Mesodermal cell (in vitro differentiated cells): ENCODE results near the gene IMPA2.
A peak's percentile ranks its signal among the peaks of the same experiment; 100 is the strongest.
"Not testable (repeated sequence)": the region's sequence is repeated elsewhere in the genome, so short reads cannot be mapped to it uniquely, and the experiment has no call there.

ENCODE experiments used
- H3K27ac ChIP-seq: 2 replicates; pipeline ENCODE4 v1.7.0; 2013; ENCODE audit warnings: mild to moderate bottlenecking, low read depth, low read length, moderate library complexity; ENCODE audit not compliant: severe bottlenecking
- H3K36me3 ChIP-seq: 2 replicates; pipeline ENCODE4 v1.7.1; 2013; ENCODE audit warnings: mild to moderate bottlenecking, low read length, moderate library complexity; ENCODE audit not compliant: control insufficient read depth, insufficient read depth
- H3K4me1 ChIP-seq: one replicate; pipeline ENCODE4 v1.7.1; 2013; ENCODE audit warnings: mild to moderate bottlenecking, low read length; ENCODE audit not compliant: insufficient read depth, control insufficient read depth, poor library complexity, severe bottlenecking
- H3K4me3 ChIP-seq: 2 replicates; pipeline ENCODE4 v1.7.0; 2013; ENCODE audit warnings: low read length, control low read depth, mild to moderate bottlenecking; ENCODE audit not compliant: insufficient read depth, poor library complexity, severe bottlenecking; ENCODE audit errors: extremely low read depth
- H3K9me3 ChIP-seq: 2 replicates; pipeline ENCODE4 v1.7.1; 2013; ENCODE audit warnings: mild to moderate bottlenecking, low read length, moderate library complexity; ENCODE audit not compliant: control insufficient read depth
- WGBS, 2 experiments: methylation state at CpG; one replicate each; pipeline ENCODE4 v1.1.5; 2013; ENCODE audit warnings: missing lambda C conversion rate in 2 of 2; ENCODE audit not compliant: insufficient coverage in 2 of 2; 5-methylcytosine and 5-hydroxymethylcytosine counted together

Gene IMPA2

DNA sequence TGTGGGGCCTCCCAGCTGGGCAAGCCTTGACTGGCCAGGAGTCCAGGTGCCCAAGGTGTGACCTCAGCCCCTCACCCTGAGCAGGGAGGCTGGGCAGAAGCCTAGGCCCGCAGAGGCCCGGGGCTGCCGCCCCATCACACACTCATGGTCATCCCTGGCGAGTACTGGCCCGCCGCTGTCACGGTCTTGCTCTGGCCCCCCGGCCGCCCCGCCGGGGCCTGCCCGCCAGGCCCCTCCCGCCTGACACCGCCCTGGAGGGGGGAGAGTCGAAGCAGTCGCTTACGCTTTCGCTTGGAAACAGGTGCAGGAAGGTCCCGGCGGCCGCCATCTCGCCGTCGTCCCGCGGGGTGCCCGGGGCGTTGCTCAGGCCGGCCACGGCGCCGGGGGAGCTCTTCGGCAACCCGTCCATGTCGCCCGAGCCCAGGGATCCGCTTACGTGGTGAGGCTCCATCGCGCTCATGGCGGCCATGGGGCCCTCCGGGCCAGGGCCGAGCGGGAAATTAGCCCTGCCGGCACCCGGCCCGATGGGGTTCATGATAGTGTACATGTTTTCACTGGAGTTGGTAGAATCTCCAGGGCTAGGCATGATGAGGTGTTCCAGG, 85.7 kb downstream of the IMPA2 start:
- no peaks in the 10 kb centered on the region for H3K4me1 ChIP-seq
- no peaks in the 10 kb centered on the region for H3K9me3 ChIP-seq
- H3K4me3 ChIP-seq: no peak overlapping the region
- H3K36me3 ChIP-seq: no peaks in the 10 kb centered on the region
- 94 to 96% methylated on average over 39 to 44 of the region's 47 CpGs for WGBS, 2 experiments
- H3K27ac ChIP-seq: no peak overlapping the region

DNA sequence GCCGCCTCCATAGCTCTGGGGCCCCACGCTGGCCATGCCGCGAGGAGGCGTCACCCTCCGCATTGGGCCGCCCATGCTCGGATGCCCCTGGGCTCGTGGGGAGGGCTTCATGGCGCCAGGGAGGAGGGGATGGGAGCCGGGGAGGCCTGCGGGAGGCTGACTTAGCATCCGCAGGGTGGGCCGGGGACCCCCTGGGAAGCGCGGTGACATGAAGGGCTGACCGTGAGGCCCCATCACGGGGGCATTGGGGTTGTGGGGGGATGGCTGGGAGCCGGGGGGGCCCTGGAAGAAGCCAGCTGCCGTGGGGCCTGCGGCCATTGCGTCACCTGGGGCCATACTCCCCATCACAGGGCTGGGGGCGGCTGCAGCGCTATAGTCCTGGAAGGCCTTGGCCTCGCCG, 86.4 kb downstream of the IMPA2 start:
- H3K27ac ChIP-seq: no peak overlapping the region

DNA sequence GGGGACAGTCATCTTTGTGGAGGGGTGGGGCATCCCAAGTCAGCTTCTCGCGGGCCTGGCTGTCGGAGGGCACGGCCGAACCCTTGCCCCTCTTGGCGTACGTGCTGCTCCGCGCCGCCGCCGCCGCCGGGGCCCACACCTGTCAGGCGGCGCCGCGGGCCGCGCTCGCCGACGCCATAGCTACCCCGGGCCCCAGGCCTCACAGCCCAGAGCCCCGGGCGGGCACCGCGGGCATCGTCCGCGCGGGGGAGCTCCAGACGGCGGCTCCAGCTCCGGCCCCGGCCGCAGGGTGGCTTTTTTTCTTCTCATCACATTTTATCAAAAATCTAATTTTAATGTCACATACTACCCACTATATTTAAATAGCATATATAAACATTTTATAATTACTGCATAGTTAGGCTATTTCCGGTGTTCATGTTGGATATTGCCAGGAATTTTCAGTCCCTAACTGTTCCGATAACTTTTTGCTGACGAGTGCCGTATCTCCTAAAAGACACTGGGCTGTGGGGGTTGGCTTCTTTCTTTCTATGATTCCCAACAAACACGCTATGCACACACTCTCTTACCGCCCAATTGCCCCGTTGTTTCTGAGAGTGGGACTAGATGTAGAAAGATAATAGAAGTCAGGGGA, 87.1 kb downstream of the IMPA2 start:
- 95 to 96% methylated on average over 17 to 26 of the region's 44 CpGs for WGBS, 2 experiments
- not testable (repeated sequence) for H3K4me3 ChIP-seq, H3K36me3 ChIP-seq, H3K9me3 ChIP-seq, H3K27ac ChIP-seq, H3K4me1 ChIP-seq

More for the DNA sequence above, 86.4 kb downstream of the IMPA2 start:
- 95 to 98% methylated on average over 21 to 24 of the region's 26 CpGs for WGBS, 2 experiments
- no peaks in the 10 kb centered on the region for H3K9me3 ChIP-seq
- no peaks in the 10 kb centered on the region for H3K4me1 ChIP-seq
- H3K4me3 ChIP-seq: no peak overlapping the region
- H3K36me3 ChIP-seq: no peaks in the 10 kb centered on the region

DNA sequence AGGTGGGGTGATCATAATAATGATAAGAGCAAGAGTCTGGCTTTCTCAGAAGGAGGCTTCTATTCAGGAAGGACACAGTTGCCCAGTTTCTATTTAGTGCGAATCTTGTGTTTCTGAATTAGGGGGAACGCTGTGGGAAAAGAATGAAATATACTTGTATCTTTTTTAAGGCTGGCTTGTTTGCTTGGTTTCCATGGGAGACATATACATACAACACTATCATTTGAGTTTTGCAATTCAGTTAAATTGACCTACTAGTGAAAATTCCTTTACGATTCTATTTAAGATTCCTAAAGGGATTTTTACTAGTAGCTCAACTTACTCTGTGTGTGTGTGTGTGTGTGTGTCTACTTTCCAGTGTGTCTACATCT, 87.6 kb downstream of the IMPA2 start:
- no peaks in the 10 kb centered on the region for H3K9me3 ChIP-seq
- no peaks in the 10 kb centered on the region for H3K4me1 ChIP-seq
- no peak overlapping the region for H3K4me3 ChIP-seq
- no peaks in the 10 kb centered on the region for H3K36me3 ChIP-seq
- H3K27ac ChIP-seq: no peak overlapping the region
- WGBS, 2 experiments: 100% methylated on average over 1 of the region's 3 CpGs; no CpG with 5 or more reads in 1 of the 2 experiments

- not testable (repeated sequence) for H3K36me3 ChIP-seq, H3K4me3 ChIP-seq, H3K4me1 ChIP-seq, H3K9me3 ChIP-seq, H3K27ac ChIP-seq
- no CpG with 5 or more reads among the region's 1 CpG for WGBS, 2 experiments
These were observed 89.8 kb downstream of the IMPA2 start for GRCh38 chr18:12071066-12071465.

DNA sequence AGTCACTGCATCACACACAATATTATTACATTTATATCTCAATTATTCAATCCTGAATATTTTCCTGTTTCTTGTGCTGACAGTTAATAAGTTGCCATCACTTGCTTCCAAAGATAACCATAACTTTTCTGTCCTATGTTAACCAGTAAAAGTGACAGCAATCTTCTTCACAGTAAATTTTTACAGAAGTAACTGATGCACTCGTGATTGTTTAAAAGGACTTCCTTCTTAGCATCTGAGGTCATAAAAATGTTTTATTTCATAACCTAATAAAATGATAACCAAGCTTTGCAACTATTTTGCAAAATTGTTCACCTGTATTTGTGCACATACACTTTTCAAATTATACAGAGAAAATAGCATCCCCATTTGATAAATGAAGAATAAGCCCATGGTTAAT, 91.7 kb downstream of the IMPA2 start:
- Histone ChIP-seq H3K9me3 (no peaks in the 10 kb centered on the region), H3K4me3 (no peak overlapping the region), H3K27ac (no peak overlapping the region), H3K4me1 (no peaks in the 10 kb centered on the region), H3K36me3 (no peaks in the 10 kb centered on the region)
- 100% methylated on average over 1 of the region's 1 CpG; no CpG with 5 or more reads in 1 of the 2 experiments for WGBS, 2 experiments

DNA sequence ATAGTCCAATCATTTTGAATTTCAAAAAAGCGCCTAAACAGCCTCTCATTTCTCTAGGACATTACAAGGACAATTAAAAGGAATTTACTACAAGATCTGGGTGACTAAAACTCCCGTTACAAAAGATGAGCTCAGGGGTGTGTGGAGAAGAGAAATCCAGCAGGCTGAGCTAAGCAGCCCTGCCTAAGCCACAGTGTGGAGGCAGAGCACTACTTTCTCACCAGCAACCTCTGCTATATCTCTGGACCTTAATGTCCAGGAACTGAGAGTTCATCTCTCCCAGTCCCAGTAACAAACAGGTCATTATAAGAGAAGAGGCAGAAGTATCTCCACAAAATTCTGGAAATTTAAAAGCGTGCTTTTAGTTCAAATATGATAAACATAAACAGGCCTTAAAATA, 93.4 kb downstream of the IMPA2 start:
- WGBS, 2 experiments: 89% methylated on average over 2 of the region's 3 CpGs; no CpG with 5 or more reads in 1 of the 2 experiments
- no peaks in the 10 kb centered on the region for H3K4me1 ChIP-seq
- H3K36me3 ChIP-seq: no peaks in the 10 kb centered on the region
- no peak overlapping the region for H3K4me3 ChIP-seq
- no peak overlapping the region for H3K27ac ChIP-seq
- no peaks in the 10 kb centered on the region for H3K9me3 ChIP-seq

DNA sequence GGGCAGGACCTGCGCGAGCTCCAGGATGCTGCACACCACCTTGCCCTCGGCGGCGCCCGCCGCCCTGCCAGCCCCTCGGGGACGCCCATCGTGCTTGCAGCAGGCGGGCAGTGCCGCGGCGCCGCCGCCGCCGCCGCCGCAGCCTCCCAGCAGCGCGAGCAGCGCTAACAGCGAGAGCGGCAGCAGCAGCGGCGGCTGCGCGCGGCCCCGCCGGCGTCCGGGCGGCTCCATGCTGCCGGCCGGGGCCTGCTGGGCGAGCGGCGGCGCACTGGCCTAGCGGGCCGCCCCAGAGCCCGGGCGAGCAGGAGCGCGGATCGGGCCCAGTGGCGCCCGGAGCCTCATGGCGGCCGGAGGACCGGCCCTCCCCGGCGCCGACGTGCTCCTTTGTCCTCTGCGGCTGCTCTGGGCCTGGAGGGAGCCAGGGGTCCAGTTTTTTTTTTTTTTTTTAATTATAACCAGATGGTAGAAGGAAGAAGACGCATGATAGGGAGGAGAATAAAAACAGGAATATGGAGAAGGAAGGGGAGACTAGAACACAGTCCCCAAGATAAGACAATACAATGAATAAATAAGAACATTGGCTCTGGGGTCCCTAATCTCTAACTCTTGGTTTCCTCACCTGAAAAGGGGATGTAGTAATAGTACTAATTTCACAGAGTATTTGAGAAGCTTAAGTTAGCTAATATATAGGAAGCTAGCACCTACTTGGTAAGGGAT, 95.3 kb downstream of the IMPA2 start:
- Histone ChIP-seq H3K36me3 (no peaks in the 10 kb centered on the region), H3K9me3 (no peaks in the 10 kb centered on the region), H3K4me3 (peak overlapping the region; percentile 19), H3K4me1 (no peaks in the 10 kb centered on the region), H3K27ac (no peak overlapping the region)
- WGBS, 2 experiments: 1 to 4% methylated on average over 9 to 28 of the region's 59 CpGs

GRCh38 chr18:12077994-12078393, 96.7 kb downstream of the IMPA2 start:
- 67% methylated on average over 1 of the region's 4 CpGs for WGBS, 2 experiments
- H3K36me3 ChIP-seq, H3K4me3 ChIP-seq, H3K27ac ChIP-seq, H3K4me1 ChIP-seq, H3K9me3 ChIP-seq: not testable (repeated sequence)

DNA sequence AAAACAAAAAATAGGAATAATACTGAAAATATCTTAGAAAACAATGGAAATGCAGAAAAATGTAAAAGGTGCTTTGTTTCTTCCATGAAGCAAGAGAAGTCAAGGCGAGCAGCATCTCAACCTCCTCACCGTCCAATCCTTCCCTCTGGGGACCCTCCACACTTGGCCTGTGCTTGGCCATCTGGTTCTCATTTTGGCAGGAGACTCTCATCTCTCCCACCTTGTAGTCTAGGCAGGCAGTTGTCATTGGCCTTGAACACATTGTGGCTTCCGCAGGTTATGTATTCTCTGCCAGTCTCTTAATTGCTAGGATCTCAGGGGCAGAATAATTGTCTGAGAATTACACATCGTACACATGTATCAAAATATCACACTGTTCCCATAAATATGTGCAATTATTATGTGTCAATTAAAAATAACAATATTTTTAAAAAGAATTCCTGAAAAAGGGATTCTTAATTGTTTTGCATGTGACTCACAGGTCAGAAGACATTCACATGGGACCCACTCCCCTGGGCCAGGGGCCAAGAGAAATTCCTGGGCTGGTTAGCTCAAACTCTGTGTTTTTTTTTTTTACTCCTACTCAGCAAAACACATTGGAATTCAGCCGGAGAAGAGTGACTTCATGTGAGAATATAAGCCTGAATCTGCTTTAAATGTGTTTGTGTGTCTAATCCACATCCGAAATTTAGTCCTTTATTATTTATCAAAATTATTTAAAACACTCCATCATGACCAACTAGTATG, 98.4 kb downstream of the IMPA2 start:
- H3K36me3 ChIP-seq: no peaks in the 10 kb centered on the region
- H3K27ac ChIP-seq: no peak overlapping the region
- H3K4me3 ChIP-seq: no peak overlapping the region
- no peaks in the 10 kb centered on the region for H3K4me1 ChIP-seq
- WGBS, 2 experiments: 100% methylated on average over 1 to 2 of the region's 6 CpGs
- no peaks in the 10 kb centered on the region for H3K9me3 ChIP-seq
